ENCODE measurements around the gene EEIG2.
"Not testable (repeated sequence)": the region's sequence is repeated elsewhere in the genome, so short reads cannot be mapped to it uniquely, and the experiment has no call there.

EEIG2 gene

DNA sequence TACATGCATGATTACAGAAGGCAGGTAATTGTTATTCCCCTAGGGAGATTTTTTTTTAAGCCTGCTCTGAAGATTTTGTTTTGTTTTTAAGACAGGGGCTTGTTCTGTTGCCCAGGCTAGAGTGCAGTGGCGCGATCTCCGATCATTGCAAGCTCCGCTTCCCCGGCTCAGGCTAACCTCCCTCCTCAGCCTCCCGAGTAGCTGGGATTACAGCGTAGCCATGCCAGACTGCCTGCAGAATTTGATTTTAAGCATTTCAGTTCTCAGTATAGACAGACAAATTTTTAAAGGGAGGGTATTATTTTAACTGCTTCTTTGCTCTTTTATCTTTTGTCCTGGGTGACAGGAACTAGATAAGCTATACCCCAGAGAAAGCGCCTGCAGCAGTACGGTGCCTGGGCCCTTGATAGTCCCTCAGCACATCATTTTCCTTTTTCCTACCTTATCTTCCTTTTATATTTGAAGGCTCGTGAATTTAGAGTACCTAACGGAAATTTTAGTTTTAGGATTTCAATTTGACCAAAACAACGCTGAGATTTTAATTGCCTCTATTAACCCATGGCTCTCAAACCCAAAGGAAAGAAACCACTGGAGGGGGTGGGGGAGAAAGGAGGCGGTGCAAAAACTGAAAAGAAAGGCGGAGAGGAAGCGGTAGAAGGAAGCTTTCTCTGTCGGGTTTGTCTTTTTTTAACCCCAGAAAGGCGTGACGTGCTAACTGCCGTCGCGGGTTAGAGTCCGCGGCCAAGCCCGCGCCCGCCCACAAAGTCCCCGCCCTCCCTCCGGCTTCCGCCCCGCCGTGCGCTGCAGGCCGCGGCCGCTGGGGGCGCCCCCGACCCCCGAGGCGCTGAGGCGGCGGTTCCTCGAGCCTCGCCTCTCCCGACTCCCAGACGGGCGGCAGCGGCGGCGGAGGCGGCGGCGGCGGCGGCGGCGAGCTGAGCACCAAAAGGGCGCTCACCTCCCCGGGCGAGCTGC is at the start of gene EEIG2:
EEIG2 (plus strand) TSS at position 886 of the 972 bp plus-strand sequence. CDS start 329 bp downstream, outside the sequence.
- peak; percentile 81 to 84 for DNase-seq (ENCODE audit: low read depth in 1 of 2, low spot score in 1 of 2)

DNA sequence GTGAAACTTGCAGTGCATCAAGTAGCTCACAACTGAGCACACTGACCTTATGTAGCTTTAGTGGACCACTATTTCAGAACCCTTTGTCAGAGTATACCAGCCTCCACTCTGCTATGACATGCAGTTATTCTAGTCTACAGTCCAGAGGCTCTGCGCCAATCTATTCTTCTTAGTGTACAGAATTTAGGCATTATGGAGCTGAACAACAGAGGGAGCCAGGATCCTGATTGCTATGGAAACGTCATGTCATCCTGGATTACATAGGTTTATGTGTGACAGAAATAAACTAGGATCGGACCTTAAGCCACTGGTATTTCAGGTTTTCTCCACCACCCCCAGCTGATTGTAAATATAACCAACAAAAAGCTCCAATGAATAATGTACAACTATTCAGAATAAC is 48.1 kb upstream of the EEIG2 start:
- no peak for DNase-seq (ENCODE audit: low read depth in 1 of 2, low spot score in 1 of 2)

DNA sequence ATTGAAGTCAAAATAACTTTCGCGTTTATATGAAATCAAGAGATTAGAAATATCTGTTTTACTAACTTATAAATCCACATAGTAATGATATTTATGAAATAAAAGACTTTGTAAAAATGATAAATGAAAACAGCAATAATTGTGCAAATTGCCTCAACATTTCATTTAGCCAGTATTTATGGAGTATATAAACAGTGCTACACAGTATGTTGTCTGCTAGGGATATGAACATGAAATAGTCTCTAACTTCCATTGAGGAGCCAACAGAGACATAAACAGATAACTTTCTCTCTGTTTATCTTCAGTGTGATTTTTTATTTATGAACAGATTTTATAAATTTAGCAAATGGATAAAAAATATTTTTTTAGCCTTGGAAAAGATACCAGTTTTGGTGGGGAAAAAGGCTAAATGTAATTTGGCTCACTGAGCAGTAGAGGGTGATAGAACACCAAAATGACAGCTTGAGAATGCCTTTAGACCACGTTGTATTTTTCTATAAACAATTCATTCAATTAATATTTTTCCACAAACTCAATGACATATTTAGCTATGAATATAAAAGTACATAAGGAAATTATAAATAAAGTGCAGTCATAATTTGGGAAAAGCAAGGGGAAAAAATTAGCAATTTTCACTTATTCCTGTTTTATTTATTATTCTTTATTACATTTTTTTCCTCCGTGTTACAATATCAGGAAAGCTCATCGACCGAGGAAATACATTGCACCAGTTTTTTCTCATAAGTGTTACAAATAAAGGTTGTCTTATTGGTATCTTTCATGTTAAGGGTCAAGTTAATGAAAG is 47.5 kb upstream of the EEIG2 start:
- peak in 1 of 2 donors; percentile 16 for DNase-seq (ENCODE audit: low read depth in 1 of 2, low spot score in 1 of 2)

DNA sequence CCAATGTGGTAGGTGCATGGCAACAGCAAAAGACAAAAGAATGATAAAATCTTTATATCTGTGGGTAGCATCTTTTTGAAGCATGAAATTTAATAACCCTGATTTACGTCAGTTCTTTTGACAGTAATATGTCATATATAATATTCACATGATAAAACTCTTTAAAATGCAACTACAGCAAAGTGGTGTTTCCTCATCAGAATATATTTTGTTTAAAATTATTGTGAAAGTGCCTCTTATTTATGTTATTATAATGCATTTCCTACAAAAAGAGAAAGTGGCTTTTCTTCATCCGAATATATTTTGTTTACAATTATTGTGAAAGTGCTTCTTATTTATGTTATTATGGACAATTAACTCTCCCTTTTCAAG is 46.9 kb upstream of the EEIG2 start:
- DNase-seq (ENCODE audit: low read depth in 1 of 2, low spot score in 1 of 2): no peak

DNA sequence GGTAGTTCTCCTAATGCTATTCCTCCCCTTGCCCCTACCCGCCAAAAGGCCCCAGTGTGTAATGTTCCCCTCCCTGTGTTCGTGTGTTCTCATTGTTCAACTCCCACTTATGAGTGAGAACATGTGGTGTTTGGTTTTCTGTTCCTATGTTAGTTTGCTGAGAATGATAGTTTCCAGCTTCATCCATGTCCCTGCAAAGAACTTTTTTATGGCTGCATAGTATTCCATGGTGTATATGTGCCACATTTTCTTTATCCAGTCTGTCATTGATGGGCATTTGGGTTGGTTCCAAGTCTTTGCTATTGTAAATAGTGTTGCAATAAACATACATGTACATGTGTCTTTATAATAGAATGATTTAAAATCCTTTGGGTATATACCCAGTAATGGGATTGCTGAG is 46.0 kb upstream of the EEIG2 start:
- DNase-seq (ENCODE audit: low read depth in 1 of 2, low spot score in 1 of 2): not testable (repeated sequence)

DNA sequence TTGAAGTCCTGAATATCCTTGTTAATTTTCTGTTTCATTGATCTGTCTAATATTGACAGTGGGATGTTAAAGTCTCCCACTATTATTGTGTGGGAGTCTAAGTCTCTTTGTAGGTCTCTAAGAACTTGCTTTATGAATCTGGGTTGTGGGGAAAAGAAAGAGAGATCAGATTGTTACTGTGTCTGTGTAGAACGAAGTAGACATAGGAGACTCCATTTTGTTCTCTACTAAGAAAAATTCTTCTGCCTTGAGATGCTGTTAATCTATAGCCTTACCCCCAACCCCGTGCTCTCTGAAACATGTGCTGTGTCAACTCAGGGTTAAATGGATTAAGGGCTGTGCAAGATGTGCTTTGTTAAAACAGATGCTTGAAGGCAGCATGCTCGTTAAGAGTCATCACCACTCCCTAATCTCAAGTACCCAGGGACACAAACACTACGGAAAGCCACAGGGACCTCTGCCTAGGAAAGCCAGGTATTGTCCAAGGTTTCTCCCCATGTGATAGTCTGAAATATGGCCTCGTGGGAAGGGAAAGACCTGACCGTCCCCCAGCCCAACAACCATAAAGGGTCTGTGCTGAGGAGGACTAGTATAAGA is 42.5 kb upstream of the EEIG2 start:
- not testable (repeated sequence) for DNase-seq (ENCODE audit: low read depth in 1 of 2, low spot score in 1 of 2)

DNA sequence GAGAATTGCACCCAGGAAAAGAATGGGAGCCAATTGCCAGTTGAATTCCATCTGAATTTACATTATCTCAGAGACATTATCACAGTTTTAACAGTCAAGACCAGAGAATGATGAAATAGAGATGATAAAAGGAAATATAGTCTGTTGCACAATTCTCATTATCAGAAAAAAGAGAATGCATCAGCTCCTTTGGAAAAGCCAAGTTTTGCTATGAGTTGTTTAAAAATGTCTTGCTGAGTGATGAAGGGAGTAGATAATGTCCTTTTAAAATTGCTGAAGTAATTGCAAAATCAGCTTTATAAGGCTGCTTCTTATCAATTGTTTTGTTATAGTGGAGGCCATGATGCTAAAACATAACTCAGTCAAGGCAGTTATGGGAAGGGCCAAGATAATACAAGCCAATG is 37.9 kb upstream of the EEIG2 start:
- no peak for DNase-seq (ENCODE audit: low read depth in 1 of 2, low spot score in 1 of 2)

DNA sequence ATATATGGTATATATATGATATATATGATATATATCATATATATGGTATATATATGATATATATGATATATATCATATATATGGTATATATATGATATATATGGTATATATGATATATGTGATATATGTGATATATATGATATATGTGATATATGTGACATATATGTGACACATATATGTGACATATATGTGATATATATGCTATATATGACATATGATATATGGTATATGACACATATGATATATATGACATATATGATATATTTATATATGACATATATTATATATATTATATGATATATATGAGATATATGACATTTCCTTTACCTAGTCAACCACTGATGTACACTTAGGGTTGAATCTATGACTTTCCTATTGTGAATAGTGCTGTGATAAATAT is 36.1 kb upstream of the EEIG2 start:
- no peak for DNase-seq (ENCODE audit: low read depth in 1 of 2, low spot score in 1 of 2)

DNA sequence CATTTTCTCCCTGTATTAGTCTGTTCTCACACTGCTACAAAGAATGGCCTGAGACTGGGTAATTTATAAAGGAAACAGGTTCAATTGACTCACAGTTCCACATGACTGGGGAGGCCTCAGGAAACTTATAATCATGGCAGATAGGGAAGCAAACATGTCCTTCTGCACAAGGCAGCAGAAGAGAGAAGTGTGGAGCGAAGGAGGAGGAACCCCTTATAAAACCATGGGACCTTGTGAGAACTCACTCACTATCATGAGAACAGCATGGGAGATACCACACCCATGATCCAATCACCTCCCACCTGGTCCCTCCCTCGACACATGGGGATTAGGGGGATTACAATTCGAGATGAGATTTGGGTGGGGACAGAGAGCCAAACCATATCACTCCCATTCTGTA is 35.2 kb upstream of the EEIG2 start:
- DNase-seq (ENCODE audit: low read depth in 1 of 2, low spot score in 1 of 2): no peak

DNA sequence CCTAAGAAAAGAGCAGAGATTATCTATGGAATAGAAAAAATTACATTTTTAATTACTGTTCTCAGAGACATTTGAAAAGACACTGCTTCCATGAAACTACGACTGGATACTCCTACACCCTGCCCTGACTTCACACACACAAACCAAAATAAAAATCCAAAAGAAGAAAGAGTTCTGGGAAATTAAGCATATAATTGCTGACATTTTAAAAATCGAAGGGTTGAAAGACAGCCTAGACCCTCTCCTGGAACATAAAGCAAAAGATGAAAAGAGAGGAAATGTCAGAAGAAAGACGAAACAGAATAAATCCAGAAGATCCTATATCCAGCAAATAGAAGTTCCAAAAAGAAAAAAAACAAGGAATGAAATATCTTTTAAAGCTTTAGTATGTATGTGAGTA is 32.8 kb upstream of the EEIG2 start:
- DNase-seq (ENCODE audit: low read depth in 1 of 2, low spot score in 1 of 2): no peak

DNA sequence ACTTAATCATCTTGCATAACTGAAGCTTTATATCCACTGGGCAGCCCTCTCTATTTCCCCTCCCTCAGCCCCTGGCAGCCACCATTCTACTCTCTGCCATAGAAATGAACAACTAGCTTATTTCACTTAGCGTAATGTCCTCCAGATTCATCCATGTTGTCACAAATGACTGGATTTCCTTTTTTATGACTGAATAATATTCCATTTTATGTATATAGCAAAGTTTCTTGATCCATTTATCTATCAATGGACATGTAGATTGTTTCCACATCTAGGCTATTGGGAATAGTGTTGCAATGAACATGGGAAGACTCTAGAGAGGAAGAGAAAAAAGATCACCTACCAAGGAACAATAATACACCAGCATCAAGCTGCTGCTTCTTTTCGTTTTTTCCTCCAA is 32.1 kb upstream of the EEIG2 start:
- DNase-seq (ENCODE audit: low read depth in 1 of 2, low spot score in 1 of 2): no peak

DNA sequence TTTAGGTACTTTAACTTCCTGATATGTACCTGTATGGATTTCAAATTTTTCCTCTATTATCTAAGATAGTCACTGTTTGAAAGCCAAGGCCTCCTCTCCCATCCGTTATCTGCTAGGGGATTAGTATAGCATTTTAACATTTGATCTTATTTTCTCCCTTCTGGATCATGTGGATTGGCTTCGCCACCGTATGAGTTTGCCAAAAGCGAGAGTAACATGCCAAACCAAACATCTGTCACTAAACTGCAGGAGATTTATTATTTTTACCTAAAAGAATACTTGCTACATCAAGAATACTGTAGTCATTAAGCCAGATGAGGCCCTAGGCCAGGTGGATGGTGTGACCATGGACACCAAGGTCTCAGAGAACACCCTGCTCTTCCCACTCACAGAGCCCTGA is 28.5 kb upstream of the EEIG2 start:
- no peak for DNase-seq (ENCODE audit: low read depth in 1 of 2, low spot score in 1 of 2)

DNA sequence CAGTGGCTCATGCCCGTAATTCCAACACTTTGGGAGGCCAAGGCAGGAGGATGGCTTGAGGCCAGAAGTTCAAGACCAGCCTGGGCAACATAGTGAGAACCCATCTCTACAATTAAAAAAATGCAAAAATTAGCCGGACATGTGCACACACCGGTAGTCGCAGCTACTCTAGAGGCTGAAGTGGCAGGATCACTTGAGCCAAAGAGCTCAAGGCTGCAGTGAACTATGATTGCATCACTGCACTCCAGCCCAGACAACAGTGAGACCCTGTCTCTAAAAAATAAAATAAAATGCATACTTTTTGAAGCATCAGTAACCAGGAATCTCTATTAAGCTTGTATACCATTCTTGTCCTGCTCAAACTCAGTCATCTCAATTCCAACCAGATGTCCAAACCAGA is 27.2 kb upstream of the EEIG2 start:
- no peak for DNase-seq (ENCODE audit: low read depth in 1 of 2, low spot score in 1 of 2)

DNA sequence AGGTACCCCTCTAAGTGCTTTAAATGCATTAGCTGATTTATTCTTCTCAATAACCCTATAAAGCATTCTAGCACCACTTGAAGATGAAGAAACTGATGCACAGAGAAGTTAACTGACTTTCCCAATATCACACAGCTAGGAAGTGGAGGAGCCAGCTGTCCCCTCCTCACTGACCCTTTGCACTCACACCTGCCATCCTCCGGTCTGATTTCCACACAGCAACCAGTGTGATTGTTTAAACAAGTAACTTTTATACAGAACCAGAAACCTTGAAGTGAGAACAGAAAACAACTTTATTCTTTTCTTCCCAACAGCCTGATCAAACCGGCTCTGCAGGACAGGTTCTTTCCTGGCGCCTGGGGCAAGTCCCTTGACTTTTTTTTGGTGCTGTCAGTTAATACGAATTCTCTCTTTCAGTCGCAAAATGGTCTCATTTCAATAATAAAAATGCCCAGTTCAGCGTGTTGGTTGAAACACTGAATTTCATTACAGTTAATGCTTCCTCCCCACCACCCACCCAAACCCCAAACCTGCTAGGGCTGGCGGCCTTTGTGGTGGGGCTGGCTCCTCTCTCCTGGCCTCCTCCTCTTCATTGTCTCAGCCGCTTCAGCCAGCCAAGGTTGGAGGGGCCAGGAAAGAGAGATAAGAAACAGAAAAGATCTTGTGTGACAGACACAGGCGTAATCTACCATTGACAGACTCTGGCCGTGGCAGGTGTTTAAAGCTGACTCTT is 26.4 kb upstream of the EEIG2 start:
- no peak for DNase-seq (ENCODE audit: low read depth in 1 of 2, low spot score in 1 of 2)

DNA sequence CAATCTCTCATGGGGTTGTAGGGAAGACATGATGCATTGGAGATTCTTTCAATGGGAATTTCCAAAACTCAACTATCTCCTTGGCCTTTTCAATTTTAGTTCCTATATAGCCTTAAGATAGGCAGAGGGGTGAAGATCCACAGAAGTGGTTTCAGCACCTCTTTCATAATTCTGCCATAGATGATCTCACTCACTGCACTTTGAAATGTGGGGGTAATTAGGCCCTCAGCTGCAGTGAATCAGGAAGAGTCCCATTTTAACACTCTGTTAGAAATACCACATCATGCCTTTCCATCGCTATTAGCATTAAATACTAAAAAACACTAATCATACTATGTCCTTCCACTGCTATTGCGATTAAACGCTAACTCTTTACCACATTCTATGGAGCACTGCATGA is 25.1 kb upstream of the EEIG2 start:
- no peak for DNase-seq (ENCODE audit: low read depth in 1 of 2, low spot score in 1 of 2)

DNA sequence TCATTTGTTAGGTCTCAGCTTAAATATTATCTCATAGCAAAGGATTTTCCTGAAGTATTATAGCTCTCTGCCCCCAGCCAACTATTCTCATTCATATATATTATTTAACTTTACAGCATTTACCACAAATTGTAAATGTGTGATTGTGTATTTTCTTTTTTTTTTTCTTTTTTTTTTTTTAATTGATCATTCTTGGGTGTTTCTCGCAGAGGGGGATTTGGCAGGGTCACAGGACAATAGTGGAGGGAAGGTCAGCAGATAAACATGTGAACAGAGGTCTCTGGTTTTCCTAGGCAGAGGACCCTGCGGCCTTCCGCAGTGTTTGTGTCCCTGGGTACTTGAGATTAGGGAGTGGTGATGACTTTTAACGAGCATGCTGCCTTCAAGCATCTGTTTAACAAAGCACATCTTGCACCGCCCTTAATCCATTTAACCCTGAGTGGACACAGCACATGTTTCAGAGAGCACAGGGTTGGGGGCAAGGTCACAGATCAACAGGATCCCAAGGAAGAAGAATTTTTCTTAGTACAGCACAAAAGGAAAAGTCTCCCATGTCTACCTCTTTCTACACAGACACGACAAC is 24.5 kb upstream of the EEIG2 start:
- DNase-seq (ENCODE audit: low read depth in 1 of 2, low spot score in 1 of 2): not testable (repeated sequence)

DNA sequence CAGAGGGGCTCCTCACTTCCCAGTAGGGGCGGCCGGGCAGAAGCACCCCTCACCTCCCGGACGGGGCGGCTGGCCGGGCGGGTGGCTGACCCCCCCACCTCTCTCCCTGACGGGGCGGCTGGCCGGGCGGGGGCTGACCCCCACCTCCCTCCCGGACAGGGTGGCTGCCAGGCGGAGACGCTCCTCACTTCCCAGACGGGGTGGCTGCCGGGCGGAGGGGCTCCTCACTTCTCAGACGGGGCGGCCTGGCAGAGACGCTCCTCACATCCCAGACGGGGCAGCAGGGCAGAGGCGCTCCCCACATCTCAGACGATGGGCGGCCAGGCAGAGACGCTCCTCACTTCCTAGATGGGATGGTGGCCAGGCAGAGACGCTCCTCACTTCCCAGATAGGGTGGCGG is 23.9 kb upstream of the EEIG2 start:
- DNase-seq (ENCODE audit: low read depth in 1 of 2, low spot score in 1 of 2): not testable (repeated sequence)

DNA sequence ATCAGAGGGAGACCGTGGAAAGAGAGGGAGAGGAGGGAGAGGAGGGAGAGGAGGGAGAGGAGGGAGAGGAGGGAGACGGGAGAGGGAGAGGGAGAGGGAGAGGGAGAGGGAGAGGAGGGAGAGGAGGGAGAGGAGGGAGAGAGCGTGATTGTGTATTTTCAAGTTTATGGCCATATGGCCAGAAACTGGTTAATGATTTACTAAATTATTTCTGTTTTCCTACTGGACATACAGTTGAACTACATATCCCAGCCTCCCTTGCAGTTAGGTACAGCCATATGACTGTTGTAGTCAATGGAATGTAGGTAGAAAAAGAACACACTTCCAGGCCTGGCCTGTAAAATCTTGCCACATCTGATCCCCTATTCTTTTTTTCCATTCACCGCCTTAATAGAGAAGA is 23.1 kb upstream of the EEIG2 start:
- not testable (repeated sequence) for DNase-seq (ENCODE audit: low read depth in 1 of 2, low spot score in 1 of 2)

DNA sequence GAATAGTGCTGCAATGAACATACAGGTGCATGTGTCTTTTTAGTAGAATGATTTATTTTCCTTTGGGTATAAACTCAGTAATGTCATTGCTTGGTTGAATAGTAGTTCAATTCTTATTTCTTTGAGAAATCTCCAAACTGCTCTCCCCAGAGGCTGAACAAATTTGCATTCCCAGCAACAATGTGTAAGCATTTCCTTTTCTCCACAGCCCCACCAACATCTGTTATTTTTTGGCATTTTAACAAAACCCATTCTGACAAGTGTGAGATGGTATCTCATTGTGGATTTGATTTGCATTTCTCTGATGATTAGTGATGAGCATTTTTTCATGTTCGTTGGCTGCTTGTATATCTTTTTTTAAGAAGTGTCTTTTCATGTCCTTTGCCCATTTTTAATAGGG is 21.9 kb upstream of the EEIG2 start:
- DNase-seq (ENCODE audit: low read depth in 1 of 2, low spot score in 1 of 2): no peak

DNA sequence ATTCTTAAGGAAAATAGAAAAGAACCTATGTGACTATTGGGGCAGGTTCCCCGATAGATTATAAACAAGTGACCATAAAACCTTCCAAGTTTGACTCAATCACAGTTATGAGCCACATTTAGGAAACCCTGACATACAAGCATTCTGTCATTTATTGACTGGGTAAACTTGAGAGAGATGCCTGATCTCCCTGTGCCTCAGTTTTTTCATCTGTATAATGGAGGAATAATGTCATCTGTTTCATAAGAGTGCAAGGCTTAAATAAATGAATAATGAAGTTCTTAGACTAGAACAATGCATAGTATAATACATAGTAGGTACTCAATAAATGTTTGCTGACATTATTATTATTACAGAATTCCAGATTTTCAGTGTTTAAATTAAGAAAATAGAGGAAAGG is 18.9 kb upstream of the EEIG2 start:
- no peak for DNase-seq (ENCODE audit: low read depth in 1 of 2, low spot score in 1 of 2)

DNA sequence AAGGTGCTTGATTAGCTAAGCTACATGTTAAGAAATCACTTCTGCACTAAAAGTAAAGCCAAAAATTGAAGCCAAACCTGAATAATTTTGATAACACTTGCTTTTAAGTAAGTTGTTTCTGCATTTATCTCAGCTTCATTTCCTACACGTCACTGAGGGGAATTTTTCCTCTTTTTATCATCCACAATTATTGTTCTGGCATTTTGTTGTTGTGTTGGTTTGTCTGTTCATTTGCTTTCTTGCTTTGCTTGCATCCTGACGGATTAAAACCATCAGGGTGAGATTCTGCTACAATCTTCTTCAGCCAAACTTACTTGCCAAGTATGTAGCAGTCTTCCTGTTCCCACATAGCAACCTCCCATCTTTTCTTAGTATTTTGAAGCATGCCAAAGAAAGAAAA is 18.0 kb upstream of the EEIG2 start:
- DNase-seq (ENCODE audit: low read depth in 1 of 2, low spot score in 1 of 2): no peak
